Thymus (tissue), 11 donors: ENCODE measurements around the gene AUTS2. TPM values are rescaled to one million over a fixed set of nuclear protein-coding genes. Genes with fewer than 3 reads are reported as not detected.

Experiments used
- DNase-seq, 9 donors: peaks; one replicate each; pipeline ENCODE4 v3.0.0-alpha.2; 2013; ENCODE audit warnings: low spot score in 9 of 9, low read depth in 6 of 9, missing footprints in 1 of 9
- H3K27ac ChIP-seq, 2 donors: one replicate each; pipeline ENCODE4 v1.5.1; 2013; ENCODE audit warnings: control low read depth in 1 of 2, low read depth in 1 of 2, low read length in 1 of 2, mild to moderate bottlenecking in 1 of 2, moderate library complexity in 1 of 2
- H3K27me3 ChIP-seq, 2 donors: one replicate each; pipeline ENCODE4 v1.5.1; 2013; ENCODE audit warnings: low read length in 1 of 2; ENCODE audit not compliant: control insufficient read depth in 2 of 2, insufficient read depth in 1 of 2
- H3K36me3 ChIP-seq, 2 donors: one replicate each; pipeline ENCODE4 v1.5.1; 2013; ENCODE audit warnings: low read length in 1 of 2, mild to moderate bottlenecking in 1 of 2, moderate library complexity in 1 of 2; ENCODE audit not compliant: control insufficient read depth in 2 of 2, insufficient read depth in 2 of 2
- H3K4me1 ChIP-seq, 2 donors: one replicate each; pipeline ENCODE4 v1.5.1; 2013; ENCODE audit warnings: low read length in 2 of 2; ENCODE audit not compliant: control insufficient read depth in 2 of 2, insufficient read depth in 2 of 2
- H3K4me3 ChIP-seq, 2 donors: one replicate each; pipeline ENCODE4 v1.5.1; 2013; ENCODE audit warnings: low read length in 2 of 2, control low read depth in 1 of 2, mild to moderate bottlenecking in 1 of 2
- H3K9me3 ChIP-seq, 2 donors: one replicate each; pipeline ENCODE4 v1.5.1; 2013; ENCODE audit warnings: low read length in 1 of 2, mild to moderate bottlenecking in 1 of 2; ENCODE audit not compliant: control insufficient read depth in 2 of 2, insufficient read depth in 1 of 2
- WGBS: extraction: QIAGEN DNeasy Blood & Tissue Kit; methylation state at CpG from one replicate; pipeline ENCODE4 v1.1.7; 2013; 5-methylcytosine and 5-hydroxymethylcytosine counted together
- polyA plus RNA-seq: library from polyadenylated mRNA; stranded (reverse); fragments of 200-250 nt; gene quantifications from one replicate; pipeline ENCODE4 v1.2.3, GENCODE V29; 2013
- total RNA-seq: library from RNA; stranded (reverse); fragments of 120-200 nt; gene quantifications from one replicate; pipeline ENCODE4 v1.2.4, GENCODE V29; 2013
- donor health status: healthy.

The AUTS2 gene
- total and polyA plus RNA-seq, 2 donors = 9.2 to 17.1 TPM

GRCh38 chr7:69744026-69744425 is 145.8 kb downstream of the AUTS2 start:
- H3K4me1 ChIP-seq = peaks cover 15 to 16% of the 10 kb centered on the region in 2 donors
- no peak overlapping the region for H3K27ac ChIP-seq
- peaks cover 0 to 5% of the 10 kb centered on the region in 2 donors for H3K9me3 ChIP-seq
- 97% methylated on average over 4 of the region's 4 CpGs for WGBS
- H3K27me3 ChIP-seq = no peaks in the 10 kb centered on the region
- DNase-seq = no peak
- H3K36me3 ChIP-seq = no peaks in the 10 kb centered on the region
- H3K4me3 ChIP-seq = no peak overlapping the region

- H3K27me3 ChIP-seq = no peaks in the 10 kb centered on the region
- H3K36me3 ChIP-seq = no peaks in the 10 kb centered on the region
- H3K27ac ChIP-seq = no peak overlapping the region
- peaks cover 0 to 5% of the 10 kb centered on the region in 2 donors for H3K9me3 ChIP-seq
- 98% methylated on average over 3 of the region's 3 CpGs for WGBS
- H3K4me1 ChIP-seq = no peaks in the 10 kb centered on the region
- no peak overlapping the region for H3K4me3 ChIP-seq
- no peak for DNase-seq
Observed at GRCh38 chr7:69746383-69746782, 148.1 kb downstream of the AUTS2 start.

- peaks cover 0 to 5% of the 10 kb centered on the region in 2 donors for H3K9me3 ChIP-seq
- 98% methylated on average over 2 of the region's 2 CpGs for WGBS
- DNase-seq = no peak
- peaks cover under 1 to 3% of the 10 kb centered on the region in 2 donors for H3K4me1 ChIP-seq
- no peaks in the 10 kb centered on the region for H3K36me3 ChIP-seq
- no peak overlapping the region for H3K27ac ChIP-seq
- no peaks in the 10 kb centered on the region for H3K27me3 ChIP-seq
- H3K4me3 ChIP-seq = no peak overlapping the region
Observed at GRCh38 chr7:69747144-69747543, 148.9 kb downstream of the AUTS2 start.

- no peaks in the 10 kb centered on the region for H3K27me3 ChIP-seq
- no peak overlapping the region for H3K27ac ChIP-seq
- no peaks in the 10 kb centered on the region for H3K36me3 ChIP-seq
- no peak for DNase-seq
- peaks cover 10 to 15% of the 10 kb centered on the region in 2 donors for H3K4me1 ChIP-seq
- H3K4me3 ChIP-seq = no peak overlapping the region
- H3K9me3 ChIP-seq = peaks cover 0 to 5% of the 10 kb centered on the region in 2 donors
Observed at GRCh38 chr7:69748530-69748929, 150.3 kb downstream of the AUTS2 start.

- Histone ChIP-seq H3K27me3 (no peaks in the 10 kb centered on the region), H3K9me3 (peaks cover 0 to 5% of the 10 kb centered on the region in 2 donors), H3K4me3 (no peak overlapping the region), H3K36me3 (no peaks in the 10 kb centered on the region), H3K27ac (no peak overlapping the region), H3K4me1 (peaks cover 19 to 25% of the 10 kb centered on the region in 2 donors)
- no peak for DNase-seq
- WGBS = 94% methylated on average over 7 of the region's 7 CpGs
Observed at GRCh38 chr7:69749372-69749979, 151.2 kb downstream of the AUTS2 start.

- H3K9me3 ChIP-seq = peaks cover 0 to 5% of the 10 kb centered on the region in 2 donors
- no peak overlapping the region for H3K4me3 ChIP-seq
- peaks cover 25 to 30% of the 10 kb centered on the region in 2 donors for H3K4me1 ChIP-seq
- DNase-seq = no peak
- no peaks in the 10 kb centered on the region for H3K36me3 ChIP-seq
- 96% methylated on average over 4 of the region's 4 CpGs for WGBS
- H3K27ac ChIP-seq = no peak overlapping the region
- no peaks in the 10 kb centered on the region for H3K27me3 ChIP-seq
Observed at GRCh38 chr7:69749994-69750393, 151.7 kb downstream of the AUTS2 start.

- Histone ChIP-seq H3K4me3 (no peak overlapping the region), H3K9me3 (peaks cover 0 to 5% of the 10 kb centered on the region in 2 donors), H3K4me1 (peaks cover 26 to 37% of the 10 kb centered on the region in 2 donors), H3K27me3 (no peaks in the 10 kb centered on the region), H3K36me3 (no peaks in the 10 kb centered on the region), H3K27ac (no peak overlapping the region)
- no peak for DNase-seq
- WGBS = 91% methylated on average over 1 of the region's 1 CpG
Observed at GRCh38 chr7:69751026-69751425, 152.8 kb downstream of the AUTS2 start.

GRCh38 chr7:69753981-69754380 is 155.7 kb downstream of the AUTS2 start:
- peak overlapping the region; percentile 53 to 82 for H3K27ac ChIP-seq
- H3K27me3 ChIP-seq = no peaks in the 10 kb centered on the region
- H3K36me3 ChIP-seq = no peaks in the 10 kb centered on the region
- WGBS = 87% methylated on average over 2 of the region's 2 CpGs
- H3K9me3 ChIP-seq = no peaks in the 10 kb centered on the region
- peak in 2 of 9 donors; percentile 14 to 44 for DNase-seq
- peaks cover 38 to 59% of the 10 kb centered on the region in 2 donors for H3K4me1 ChIP-seq
- no peak overlapping the region for H3K4me3 ChIP-seq

- peak in 2 of 9 donors; percentile 20 to 49 for DNase-seq
Observed at GRCh38 chr7:69754476-69754875, 156.2 kb downstream of the AUTS2 start.

More at GRCh38 chr7:69754476-69754875, 156.2 kb downstream of the AUTS2 start:
- peaks cover 38 to 63% of the 10 kb centered on the region in 2 donors for H3K4me1 ChIP-seq
- no peaks in the 10 kb centered on the region for H3K36me3 ChIP-seq
- H3K9me3 ChIP-seq = no peaks in the 10 kb centered on the region
- WGBS = 60% methylated on average over 3 of the region's 3 CpGs
- peak overlapping the region; percentile 53 to 82 for H3K27ac ChIP-seq
- H3K4me3 ChIP-seq = no peak overlapping the region
- H3K27me3 ChIP-seq = no peaks in the 10 kb centered on the region
